HAP-1 (cell line): Measurements from ENCODE around the gene ACOT8.

ENCODE experiments used
- DNase-seq, 2 experiments: peaks; one replicate each; pipeline ENCODE4 v3.0.0-alpha.2; 2016 to 2020; ENCODE audit warnings: low spot score in 2 of 2
- H3K27me3 ChIP-seq: fragments of 250-450 bp; sonication (Bioruptor Pico); 2 replicates; pipeline ENCODE4 v1.5.1; 2020; ENCODE audit warnings: low read depth, mild to moderate bottlenecking, moderate library complexity
- H3K36me3 ChIP-seq: fragments of 250-450 bp; sonication (Bioruptor Pico); replicated peaks from 2 replicates; pipeline ENCODE4 v1.5.1; 2020; ENCODE audit warnings: mild to moderate bottlenecking
- H3K4me1 ChIP-seq: fragments of 250-450 bp; sonication (Bioruptor Pico); 2 replicates; pipeline ENCODE4 v1.5.1; 2020; ENCODE audit warnings: mild to moderate bottlenecking
- H3K4me3 ChIP-seq: fragments of 250-450 bp; sonication (Bioruptor Pico); 2 replicates; pipeline ENCODE4 v1.5.1; 2020; ENCODE audit warnings: mild to moderate bottlenecking, moderate library complexity
- H3K9me3 ChIP-seq: fragments of 250-450 bp; sonication (Bioruptor Pico); 2 replicates; pipeline ENCODE4 v1.5.1; 2020; ENCODE audit warnings: mild to moderate bottlenecking, moderate library complexity
- in situ Hi-C: fragments of 300-500 bp; cut with MboI; formaldehyde crosslinking; loops from 3 replicates; pipeline ENCODE4 v1.14.3; 2020; ENCODE audit warnings: low sequenced_read_pairs, inconsistent platforms, mixed read lengths

Gene ACOT8

DNA sequence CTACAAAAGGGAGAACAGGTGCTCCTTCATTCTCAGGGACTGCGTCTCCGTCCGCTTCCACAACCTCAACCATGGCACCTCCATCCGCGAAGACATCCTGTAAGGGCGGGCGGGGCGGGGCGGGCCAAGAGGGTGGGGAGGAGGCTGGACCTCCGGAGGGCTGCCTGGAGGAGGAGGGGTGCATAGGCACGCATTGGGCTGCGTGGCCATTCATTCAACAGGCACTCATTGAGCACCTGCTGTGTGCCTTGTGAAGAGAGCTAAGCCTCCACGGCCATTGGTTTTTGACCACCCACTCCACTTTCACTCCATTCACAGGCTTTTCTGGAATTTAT is 657 bp upstream of the ACOT8 start:
- Histone ChIP-seq H3K9me3 (no peaks in the 10 kb centered on the region), H3K4me1 (peaks cover 17% of the 10 kb centered on the region), H3K36me3 (0 out of 2 replicates have a peak, but pooled peaks cover 7% of the 10 kb centered on the region), H3K27me3 (no peaks in the 10 kb centered on the region), H3K4me3 (peak overlapping the region; percentile 76)
- in situ Hi-C loops: no loop called here
- peak in 1 of 2 experiments; percentile 47 for DNase-seq

DNA sequence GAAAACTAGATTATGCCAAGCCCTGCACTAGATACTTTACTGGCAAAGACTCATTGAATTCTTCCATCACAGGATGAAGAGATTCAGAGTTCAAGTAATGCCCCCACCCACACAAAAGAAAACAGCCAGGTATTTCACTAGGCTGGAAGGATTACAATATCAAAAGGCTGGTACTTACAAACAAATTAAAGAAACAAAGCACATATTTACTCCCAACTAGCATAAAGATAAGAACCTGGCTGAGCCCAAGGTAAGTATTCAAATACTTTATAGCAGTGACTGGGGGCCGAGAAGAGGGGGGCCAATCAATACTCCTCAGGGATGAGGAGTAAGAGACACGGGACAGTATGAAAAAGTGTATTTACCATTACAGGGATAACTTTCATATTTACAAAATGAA is 3.7 kb downstream of the ACOT8 start:
- peaks cover 11% of the 10 kb centered on the region for H3K36me3 ChIP-seq
- in situ Hi-C loops: no loop called here
- DNase-seq: no peak
- no peaks in the 10 kb centered on the region for H3K9me3 ChIP-seq
- H3K4me3 ChIP-seq: no peak overlapping the region
- no peaks in the 10 kb centered on the region for H3K27me3 ChIP-seq
- H3K4me1 ChIP-seq: peaks cover 13% of the 10 kb centered on the region

DNA sequence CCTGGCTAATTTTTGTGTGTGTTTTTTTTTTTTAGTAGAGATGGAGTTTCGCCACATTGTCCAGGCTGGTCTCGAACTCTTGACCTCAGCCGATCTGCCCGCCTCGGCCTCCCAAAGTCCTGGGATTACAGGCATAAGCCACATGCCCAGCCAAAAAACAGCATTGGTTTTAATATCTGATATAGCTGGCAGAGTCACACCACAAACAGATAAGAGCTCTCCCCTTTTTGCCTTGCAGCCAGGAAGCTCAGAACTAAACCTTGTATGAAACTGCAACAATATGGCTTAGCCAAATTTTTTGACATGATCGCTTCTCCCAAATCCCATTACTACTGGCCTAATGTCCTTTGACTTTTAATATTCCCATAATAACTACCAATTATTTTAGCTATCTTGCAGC is 4.9 kb downstream of the ACOT8 start:
- no peaks in the 10 kb centered on the region for H3K9me3 ChIP-seq
- H3K4me1 ChIP-seq: peaks cover 7% of the 10 kb centered on the region
- in situ Hi-C loops: no loop called here
- no peak for DNase-seq
- H3K4me3 ChIP-seq: no peak overlapping the region
- peaks cover 16% of the 10 kb centered on the region for H3K36me3 ChIP-seq
- H3K27me3 ChIP-seq: no peaks in the 10 kb centered on the region

DNA sequence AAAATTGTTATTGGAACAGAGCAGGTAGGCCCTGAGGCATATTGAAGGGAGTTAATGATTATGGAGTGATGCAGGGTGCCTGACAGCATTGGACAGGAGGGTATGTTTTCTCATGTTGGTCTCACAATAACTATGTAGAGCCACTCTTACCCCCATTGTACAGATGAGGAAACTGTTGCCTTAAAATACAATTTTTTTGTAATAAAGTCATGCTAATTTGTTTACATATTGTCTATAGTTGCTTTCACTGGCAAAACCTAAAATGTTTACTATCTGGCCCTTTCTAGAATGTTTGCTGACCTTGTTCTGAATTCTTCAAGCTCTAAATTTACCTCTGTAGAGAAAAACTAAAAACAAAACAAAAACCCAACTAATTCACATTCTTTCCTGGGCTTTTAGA is 5.7 kb downstream of the ACOT8 start:
- Histone ChIP-seq H3K9me3 (no peaks in the 10 kb centered on the region), H3K27me3 (no peaks in the 10 kb centered on the region)
- in situ Hi-C loops: no loop called here

DNA sequence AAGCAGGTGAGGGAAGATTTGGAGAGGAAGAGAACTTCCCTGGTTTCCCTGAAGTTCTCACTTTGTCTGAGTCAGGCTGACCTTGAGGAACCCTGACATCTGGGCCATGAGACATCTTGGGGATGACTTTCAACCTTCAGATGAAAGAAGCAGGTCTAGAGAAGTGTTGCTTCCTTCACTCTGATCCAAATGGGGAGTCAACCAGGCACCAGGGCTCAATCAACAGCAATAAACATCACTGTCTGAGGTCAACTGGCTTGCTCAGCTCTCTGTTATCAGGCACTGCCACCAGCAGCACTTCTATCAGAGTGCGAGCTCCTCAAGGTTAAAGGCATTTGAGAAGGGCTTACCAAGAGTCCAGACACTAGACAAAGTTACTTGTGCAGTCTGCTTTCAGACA is 6.3 kb downstream of the ACOT8 start:
- Histone ChIP-seq H3K9me3 (no peaks in the 10 kb centered on the region), H3K4me3 (no peak overlapping the region), H3K36me3 (peaks cover 22% of the 10 kb centered on the region), H3K4me1 (no peaks in the 10 kb centered on the region), H3K27me3 (no peaks in the 10 kb centered on the region)
- in situ Hi-C loops: no loop called here
- no peak for DNase-seq

More for the DNA sequence above, 5.7 kb downstream of the ACOT8 start:
- no peak overlapping the region for H3K4me3 ChIP-seq
- peaks cover 16% of the 10 kb centered on the region for H3K36me3 ChIP-seq
- no peak for DNase-seq
- H3K4me1 ChIP-seq: peaks cover 4% of the 10 kb centered on the region

DNA sequence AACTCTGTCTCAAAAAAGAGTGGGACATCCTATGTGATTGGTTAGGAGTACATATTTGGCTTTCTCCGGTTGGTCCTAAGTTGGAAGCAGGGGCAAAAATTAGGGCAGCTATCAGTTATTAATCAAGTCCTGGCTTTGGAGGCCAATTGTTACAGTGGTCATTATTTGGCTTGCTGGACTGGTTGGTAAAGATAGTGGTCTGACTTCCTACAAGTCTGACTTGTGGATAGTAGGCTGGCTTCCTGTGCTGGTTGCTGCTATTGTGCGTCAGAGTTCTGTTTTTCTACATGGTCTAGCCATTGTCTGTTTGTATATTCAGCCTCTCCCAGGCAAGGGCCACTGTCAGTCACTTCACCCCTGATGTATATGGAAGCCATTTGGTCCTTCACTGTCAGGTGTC is 7.0 kb downstream of the ACOT8 start:
- no peak for DNase-seq
- in situ Hi-C loops: no loop called here
- Histone ChIP-seq H3K27me3 (no peaks in the 10 kb centered on the region), H3K4me1 (no peaks in the 10 kb centered on the region), H3K36me3 (peaks cover 27% of the 10 kb centered on the region), H3K4me3 (no peak overlapping the region), H3K9me3 (no peaks in the 10 kb centered on the region)

DNA sequence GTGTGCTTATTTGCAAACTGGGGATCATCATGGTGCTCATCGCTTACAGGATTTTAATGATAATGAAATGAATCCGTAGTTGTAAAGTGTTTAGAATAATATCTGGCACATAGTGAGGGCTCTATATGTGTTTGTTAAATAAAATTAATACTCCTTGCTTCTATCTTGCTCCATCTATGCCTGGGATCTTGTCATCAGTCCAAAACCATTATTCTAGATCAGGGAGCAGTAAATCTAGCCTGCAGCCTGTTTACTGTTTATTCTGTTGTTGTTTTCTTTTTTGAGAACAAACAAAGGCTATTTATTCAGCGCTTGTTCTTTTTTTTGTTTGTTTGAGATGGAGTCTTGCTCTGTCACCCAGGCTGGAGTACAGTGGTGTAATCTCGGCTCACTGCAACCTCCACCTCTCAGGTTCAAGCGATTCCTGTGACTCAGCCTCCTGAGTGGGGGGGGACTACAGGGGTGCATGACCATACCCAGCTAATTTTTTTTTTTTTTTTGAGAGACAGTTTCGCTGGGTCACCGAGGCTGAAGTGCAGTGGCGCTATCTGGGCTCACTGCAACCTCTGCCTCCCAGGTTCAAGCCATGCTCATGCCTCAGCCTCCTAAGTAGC is 8.1 kb downstream of the ACOT8 start:
- DNase-seq: no peak
- in situ Hi-C loops: no loop called here
- Histone ChIP-seq H3K9me3 (no peaks in the 10 kb centered on the region), H3K27me3 (no peaks in the 10 kb centered on the region), H3K4me1 (no peaks in the 10 kb centered on the region), H3K4me3 (no peak overlapping the region), H3K36me3 (peaks cover 31% of the 10 kb centered on the region)

DNA sequence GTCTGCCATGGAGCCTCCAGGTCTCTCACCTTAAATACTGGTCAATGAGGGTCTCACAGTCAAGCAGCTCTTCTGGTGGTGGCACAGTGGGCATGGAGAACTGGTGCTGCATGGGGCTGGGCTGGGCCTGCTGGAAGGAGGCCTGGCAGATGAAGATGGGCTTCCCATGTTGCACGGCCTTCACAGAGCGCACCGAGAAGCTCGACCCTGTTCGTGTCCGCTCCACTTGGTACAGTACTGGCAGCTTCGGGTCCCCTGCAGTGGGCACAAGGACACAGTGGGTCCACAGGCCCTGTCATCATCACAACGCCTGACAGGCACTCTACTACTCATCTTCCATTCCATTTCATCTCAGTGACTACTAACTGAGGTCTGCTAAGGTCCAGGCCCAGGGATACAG is 8.8 kb downstream of the ACOT8 start:
- no peaks in the 10 kb centered on the region for H3K4me1 ChIP-seq
- no peaks in the 10 kb centered on the region for H3K9me3 ChIP-seq
- H3K36me3 ChIP-seq: peaks cover 36% of the 10 kb centered on the region
- no peak for DNase-seq
- H3K4me3 ChIP-seq: no peak overlapping the region
- in situ Hi-C loops: no loop called here
- no peaks in the 10 kb centered on the region for H3K27me3 ChIP-seq

DNA sequence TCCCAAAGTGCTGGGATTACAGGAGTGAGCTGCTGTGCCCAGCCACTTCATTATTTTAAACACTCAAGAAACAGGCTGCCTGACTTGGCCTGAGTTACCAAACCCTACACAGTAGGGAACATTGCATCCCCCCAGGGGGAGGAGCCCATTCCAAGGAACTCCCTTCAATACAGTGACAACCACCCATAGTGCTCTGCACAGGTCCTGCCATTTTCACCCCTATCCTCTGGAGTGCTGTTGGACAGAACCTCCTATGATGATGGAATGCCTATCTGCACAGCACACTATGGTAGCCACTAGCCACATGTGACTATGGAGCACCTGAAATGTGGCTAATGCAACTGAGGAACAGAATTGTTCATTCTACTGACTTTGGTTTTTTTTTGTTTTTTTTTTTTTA is 11.7 kb downstream of the ACOT8 start:
- in situ Hi-C loops: no loop called here
- H3K27me3 ChIP-seq: no peaks in the 10 kb centered on the region
- no peaks in the 10 kb centered on the region for H3K9me3 ChIP-seq
- H3K4me1 ChIP-seq: no peaks in the 10 kb centered on the region
- no peak for DNase-seq
- no peak overlapping the region for H3K4me3 ChIP-seq
- peaks cover 49% of the 10 kb centered on the region for H3K36me3 ChIP-seq

DNA sequence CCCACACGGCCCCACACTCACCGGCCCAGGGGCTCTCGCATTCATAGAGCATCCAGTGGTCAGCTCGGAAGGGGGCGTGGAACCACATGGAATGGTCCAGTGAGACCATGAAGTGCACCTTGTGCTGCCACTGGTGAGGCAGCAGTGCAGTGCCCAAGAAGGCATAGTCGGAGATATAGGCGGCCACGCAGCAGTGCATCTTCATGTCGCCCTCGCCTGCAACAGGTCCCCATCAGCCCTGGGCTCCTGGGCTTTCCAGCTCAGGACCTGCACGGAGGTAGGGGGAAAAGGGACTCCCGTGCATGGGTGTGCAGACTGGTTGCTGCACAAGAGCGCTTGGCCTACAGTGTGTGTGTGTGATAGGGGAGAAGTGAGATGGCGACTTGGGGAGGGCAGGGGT is 13.7 kb downstream of the ACOT8 start:
- H3K9me3 ChIP-seq: no peaks in the 10 kb centered on the region
- no peak overlapping the region for H3K4me3 ChIP-seq
- in situ Hi-C loops: no loop called here
- no peak for DNase-seq
- no peaks in the 10 kb centered on the region for H3K27me3 ChIP-seq
- no peaks in the 10 kb centered on the region for H3K4me1 ChIP-seq
- peaks cover 47% of the 10 kb centered on the region for H3K36me3 ChIP-seq

DNA sequence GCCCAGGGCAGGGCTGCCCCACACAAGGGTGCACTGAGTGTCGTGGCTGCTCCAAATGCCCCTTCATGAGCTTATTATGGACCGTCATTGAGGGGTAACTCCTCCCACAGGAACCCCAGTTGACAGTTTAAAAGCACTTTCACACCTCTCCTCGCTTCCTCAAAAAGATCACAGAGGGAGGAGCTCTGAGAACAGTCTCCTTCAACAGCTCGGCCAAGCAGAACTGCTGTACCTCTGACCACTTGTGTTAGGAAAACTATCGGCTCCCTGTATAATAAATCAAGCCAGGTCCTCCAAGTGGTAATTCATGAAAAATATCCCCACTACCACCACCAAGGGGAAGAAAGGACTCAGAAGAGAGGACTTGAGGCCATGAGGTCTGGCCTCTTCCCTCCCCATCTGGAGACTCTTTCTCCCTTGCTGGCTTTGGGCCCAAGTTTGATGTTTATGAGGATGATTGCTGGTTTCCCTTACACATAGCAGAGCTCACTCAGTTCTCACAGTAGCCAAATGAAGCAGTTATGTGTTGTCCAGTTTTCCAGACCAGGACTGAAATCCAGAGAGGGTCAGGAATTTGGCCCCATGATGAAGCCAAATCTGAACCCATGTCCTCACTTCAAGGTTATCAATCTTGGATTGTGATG is 14.9 kb downstream of the ACOT8 start:
- in situ Hi-C loops: no loop called here
- Histone ChIP-seq H3K36me3 (peaks cover 42% of the 10 kb centered on the region), H3K9me3 (no peaks in the 10 kb centered on the region), H3K4me3 (no peak overlapping the region), H3K27me3 (no peaks in the 10 kb centered on the region), H3K4me1 (peaks cover 1% of the 10 kb centered on the region; the same call in 1 of the 2 replicates)
- DNase-seq: no peak

DNA sequence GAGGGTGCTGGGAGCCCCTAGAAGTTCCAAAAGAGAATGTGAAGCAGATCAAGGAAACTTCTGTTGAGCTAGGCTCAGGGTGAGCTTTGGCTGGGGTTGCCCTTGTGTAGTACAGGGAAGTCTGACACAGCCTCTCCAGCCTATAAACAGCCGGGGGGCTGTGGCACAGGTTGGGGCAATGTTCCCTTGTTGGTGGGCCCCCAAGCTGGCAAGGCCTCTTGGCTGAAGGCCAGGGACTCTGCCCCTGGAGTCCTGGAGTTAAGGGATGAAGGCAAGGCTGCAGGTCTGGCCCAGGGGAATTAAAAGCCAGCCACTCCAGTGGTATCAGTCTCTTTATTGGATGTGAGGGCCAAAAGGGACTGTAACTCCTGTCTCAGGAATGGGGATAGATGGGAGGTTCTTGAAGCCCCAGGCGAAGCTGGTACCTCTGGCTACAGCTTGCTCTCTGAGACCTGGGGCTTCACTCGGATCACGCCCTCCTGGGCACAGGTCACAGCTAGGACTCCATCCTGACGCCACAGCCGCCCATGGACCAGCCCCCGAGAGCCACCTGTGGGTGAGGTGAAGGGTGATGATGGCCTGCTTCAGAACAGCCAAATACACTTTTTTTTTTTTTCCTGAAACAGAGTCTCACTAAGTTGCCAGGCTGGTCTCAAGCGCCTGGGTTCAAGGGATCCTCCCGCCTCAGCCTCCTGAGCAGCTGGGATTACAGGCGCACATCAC is 15.6 kb downstream of the ACOT8 start:
- Histone ChIP-seq H3K36me3 (peaks cover 42% of the 10 kb centered on the region), H3K27me3 (no peaks in the 10 kb centered on the region), H3K9me3 (no peaks in the 10 kb centered on the region), H3K4me1 (peaks cover 8% of the 10 kb centered on the region), H3K4me3 (no peak overlapping the region)
- in situ Hi-C loops: no loop called here
- no peak for DNase-seq

DNA sequence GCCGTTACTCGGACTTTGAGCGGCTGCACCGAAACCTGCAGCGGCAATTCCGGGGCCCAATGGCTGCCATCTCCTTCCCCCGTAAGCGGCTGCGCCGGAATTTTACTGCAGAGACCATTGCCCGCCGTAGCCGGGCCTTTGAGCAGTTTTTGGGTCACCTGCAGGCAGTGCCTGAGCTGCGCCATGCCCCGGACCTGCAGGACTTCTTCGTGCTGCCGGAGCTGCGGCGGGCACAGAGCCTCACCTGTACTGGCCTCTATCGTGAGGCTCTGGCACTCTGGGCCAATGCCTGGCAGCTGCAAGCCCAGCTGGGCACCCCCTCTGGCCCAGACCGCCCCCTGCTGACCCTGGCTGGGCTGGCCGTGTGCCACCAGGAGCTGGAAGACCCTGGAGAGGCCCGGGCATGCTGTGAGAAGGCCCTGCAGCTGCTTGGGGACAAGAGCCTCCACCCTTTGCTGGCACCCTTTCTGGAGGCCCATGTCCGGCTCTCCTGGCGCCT is 16.4 kb downstream of the ACOT8 start:
- Histone ChIP-seq H3K9me3 (no peaks in the 10 kb centered on the region), H3K4me1 (peaks cover 8% of the 10 kb centered on the region), H3K36me3 (peaks cover 34% of the 10 kb centered on the region), H3K4me3 (no peak overlapping the region), H3K27me3 (no peaks in the 10 kb centered on the region)
- in situ Hi-C loops: no loop called here
- DNase-seq: no peak

DNA sequence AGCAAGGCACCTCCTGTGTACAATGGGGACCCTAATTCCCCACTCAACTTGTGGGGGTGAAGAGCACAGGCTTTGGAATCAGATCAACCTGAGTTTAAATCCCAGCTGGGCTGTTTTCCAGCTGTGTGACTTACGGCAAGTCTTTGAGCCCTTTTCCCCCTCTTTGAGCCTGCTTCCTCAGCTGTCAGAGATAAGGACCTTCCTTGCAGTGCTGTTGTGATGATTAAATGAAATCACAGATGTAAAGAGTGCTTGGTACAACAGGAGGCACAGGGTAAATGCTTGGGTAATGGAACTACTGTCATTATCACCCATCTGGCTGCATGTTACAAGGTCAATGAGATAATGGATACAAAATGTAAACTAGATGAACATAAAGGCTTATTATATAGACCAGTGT is 20.4 kb downstream of the ACOT8 start:
- H3K4me3 ChIP-seq: no peak overlapping the region
- H3K27me3 ChIP-seq: no peaks in the 10 kb centered on the region
- H3K4me1 ChIP-seq: peaks cover 12% of the 10 kb centered on the region
- no peak for DNase-seq
- H3K36me3 ChIP-seq: peaks cover 5% of the 10 kb centered on the region; the same call in 1 of the 2 replicates
- in situ Hi-C loops: no loop called here
- no peaks in the 10 kb centered on the region for H3K9me3 ChIP-seq
